NT2/D1 (cell line): ENCODE measurements around the gene TUG1.

Experiments used
- SUZ12 ChIP-seq: IDR thresholded peaks from 2 replicates; pipeline ENCODE4 v1.6.1; 2011; ENCODE audit not compliant: insufficient read length, insufficient read depth; ENCODE audit errors: extremely low read depth
- YY1 ChIP-seq: IDR thresholded peaks from 2 replicates; pipeline ENCODE4 v1.6.1; 2011; ENCODE audit not compliant: insufficient read length, insufficient read depth
- ZNF274 ChIP-seq: IDR thresholded peaks from 2 replicates; pipeline ENCODE4 v1.6.1; 2011; ENCODE audit warnings: mild to moderate bottlenecking, low read depth, low read length

GRCh38 chr22:30945653-30946052, 23.4 kb upstream of the TUG1 start:
- no peak for TF ChIP-seq ZNF274
- no peak for TF ChIP-seq SUZ12
- no peak for TF ChIP-seq YY1
